Measurements from ENCODE around the gene INHBB.

INHBB gene

GRCh38 chr2:120341977-120342376, 4.0 kb upstream of the INHBB start:
- in situ Hi-C loops (cut with MboI; ENCODE audit: low sequenced_read_pairs): no loop called here

DNA sequence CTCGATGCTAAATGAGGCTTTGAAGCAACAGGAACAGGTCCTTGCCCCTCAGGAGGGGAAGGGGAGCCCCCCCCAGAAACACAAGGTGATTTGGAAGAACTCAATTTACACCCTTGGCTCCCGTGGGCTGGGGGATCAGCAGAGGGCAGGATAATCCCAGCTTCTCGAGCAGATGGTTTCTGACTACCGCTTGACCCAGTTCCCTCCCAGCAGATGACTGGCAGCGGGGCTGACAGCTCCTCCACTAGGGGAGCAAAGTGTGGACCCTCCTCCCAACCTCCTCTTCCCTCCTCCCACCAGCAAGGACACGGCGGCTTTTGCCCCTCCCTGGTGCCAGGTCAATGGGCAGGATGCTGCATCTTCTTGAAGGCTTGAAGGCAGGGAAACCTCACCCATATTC, 3.5 kb upstream of the INHBB start:
- in situ Hi-C loops (cut with MboI; ENCODE audit: low sequenced_read_pairs): no loop called here

DNA sequence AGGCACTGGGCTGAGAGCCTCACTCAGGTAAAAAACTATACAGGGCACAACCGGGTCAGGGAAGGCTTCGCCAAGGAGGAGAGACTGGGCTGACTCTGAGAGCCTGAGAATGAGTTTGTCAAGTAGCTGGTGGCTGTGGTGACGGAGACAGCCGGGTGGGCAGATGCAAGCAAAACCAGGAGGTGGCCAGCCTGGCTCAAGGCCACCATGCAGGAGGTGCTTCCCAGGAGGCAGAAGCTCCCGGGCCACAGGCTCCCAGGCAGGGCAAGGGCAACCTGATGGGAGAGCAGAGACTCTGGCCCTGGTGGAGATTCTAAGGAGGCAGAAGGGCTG, 2.9 kb upstream of the INHBB start:
- in situ Hi-C loops (cut with MboI; ENCODE audit: low sequenced_read_pairs): no loop called here

- in situ Hi-C loops (cut with MboI; ENCODE audit: low sequenced_read_pairs): no loop called here
These were observed 2.4 kb upstream of the INHBB start for GRCh38 chr2:120343433-120344105.

DNA sequence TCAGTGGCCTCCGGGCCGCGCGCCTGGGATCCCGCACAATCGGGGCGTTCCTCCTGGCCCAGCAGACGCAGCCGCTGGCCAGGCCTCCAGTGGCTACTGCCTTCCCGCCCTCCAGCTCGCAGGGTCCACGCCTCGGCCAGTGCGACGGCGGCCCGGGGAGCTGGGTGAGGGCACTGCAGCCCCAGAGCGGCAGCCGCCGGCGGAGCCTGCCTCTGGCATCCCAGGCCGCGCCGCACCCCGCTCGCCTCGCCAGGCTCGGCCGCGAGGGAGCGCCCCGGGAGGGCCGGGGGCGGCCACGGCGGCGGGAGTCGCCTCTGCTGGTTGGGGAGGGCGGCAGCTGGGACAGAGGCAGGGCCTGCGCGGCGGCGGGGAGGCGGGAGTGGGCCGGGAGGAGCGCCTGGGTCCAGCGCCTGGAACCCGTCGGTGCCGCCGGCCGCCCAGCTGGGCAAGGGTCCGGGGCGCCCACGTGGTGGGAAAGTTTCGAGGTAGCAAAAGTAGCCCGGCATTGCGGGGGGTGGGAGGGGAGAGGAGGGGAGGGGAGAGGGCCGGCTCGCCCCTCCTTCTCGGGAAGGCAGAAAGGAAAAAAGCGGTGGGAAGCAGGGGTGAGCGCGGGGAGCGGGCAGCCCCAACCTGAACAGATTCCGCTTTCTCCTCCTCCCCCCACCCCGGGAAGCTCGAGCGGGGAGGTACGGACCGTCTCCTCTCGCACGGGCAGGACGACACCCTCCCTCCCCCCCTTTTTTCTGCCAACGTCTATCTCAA, 1.5 kb upstream of the INHBB start:
- in situ Hi-C loops (cut with MboI; ENCODE audit: low sequenced_read_pairs): no loop called here

DNA sequence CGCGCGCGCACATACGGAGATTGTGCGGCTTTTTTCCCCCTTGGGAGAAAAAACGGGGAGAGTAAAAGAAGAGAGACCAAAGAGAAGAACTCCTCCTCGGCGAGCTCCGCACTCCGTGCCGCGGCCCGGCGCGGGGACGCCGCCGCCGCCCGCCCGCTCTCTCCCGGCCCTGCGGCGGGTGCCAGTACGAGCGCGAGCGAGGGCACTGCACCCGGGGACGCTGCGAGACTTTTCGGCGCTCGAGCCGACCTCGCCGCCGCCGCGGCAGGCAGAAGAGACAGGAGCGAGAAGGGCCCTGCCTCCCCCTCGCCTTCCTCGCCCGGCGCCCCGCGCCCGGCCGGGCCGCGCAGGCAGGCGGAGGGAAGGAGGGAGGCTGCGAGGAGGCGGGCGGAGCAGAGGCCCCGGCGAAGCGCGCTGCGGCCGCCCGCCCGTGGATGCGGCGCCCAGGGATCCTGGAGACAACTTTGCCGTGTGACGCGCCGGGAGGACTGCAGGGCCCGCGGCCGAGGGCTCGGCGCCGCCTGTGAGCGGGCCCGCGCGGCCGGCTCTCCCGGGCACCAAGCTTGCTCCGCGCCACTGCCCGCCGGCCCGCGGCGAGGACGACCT, 857 bp upstream of the INHBB start:
- in situ Hi-C loops (cut with MboI; ENCODE audit: low sequenced_read_pairs): no loop called here

DNA sequence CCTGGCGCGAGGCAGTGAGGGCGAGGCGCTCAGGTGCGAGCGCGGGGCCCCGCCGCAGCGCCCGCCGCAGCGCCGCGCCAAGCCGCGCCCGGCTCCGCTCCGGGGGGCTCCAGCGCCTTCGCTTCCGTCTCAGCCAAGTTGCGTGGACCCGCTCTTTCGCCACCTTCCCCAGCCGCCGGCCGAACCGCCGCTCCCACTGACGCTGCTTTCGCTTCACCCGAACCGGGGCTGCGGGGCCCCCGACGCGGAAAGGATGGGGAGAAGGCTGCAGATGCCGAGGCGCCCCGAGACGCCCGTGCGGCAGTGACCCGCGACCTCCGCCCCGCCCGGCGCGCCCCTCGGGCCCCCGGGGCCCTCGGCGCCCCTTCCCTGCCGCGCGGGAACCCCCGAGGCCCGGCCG, 328 bp upstream of the INHBB start:
- in situ Hi-C loops (cut with MboI; ENCODE audit: low sequenced_read_pairs): no loop called here

DNA sequence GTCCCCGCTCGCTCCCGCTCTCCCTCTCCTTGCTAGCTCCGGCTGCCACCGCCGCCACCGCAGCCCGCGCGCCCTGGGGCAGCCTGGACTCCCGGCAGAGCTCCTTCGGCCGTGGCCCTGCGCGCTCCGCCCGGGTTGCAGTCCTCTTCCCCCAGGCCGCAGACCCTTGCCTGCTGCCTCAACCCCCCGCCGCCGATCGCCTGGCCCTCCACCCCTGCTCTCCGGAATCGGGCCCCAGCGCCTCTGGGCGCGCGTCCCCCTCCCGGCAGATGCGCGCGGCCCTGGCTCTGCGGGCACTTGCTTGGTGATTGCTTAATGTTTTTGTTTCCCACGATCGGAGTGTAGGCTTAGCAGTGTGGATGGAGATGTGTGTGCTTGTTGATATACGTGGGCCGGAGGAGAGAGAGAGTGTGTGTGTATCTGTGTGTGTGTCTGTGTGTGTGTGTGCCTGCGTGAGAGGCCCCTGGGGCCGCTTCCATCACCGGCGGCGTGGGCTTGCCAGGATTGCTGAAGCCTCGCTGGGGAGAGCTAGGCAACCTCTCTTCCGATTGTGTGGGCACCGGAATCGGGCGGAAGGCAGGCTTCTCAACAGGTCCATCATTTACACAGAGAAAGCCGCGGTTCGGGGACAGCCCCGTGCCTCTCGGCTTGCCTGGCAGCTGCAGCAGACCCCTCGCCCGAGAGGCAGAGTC, 877 bp downstream of the INHBB start:
- in situ Hi-C loops (cut with MboI; ENCODE audit: low sequenced_read_pairs): no loop called here

DNA sequence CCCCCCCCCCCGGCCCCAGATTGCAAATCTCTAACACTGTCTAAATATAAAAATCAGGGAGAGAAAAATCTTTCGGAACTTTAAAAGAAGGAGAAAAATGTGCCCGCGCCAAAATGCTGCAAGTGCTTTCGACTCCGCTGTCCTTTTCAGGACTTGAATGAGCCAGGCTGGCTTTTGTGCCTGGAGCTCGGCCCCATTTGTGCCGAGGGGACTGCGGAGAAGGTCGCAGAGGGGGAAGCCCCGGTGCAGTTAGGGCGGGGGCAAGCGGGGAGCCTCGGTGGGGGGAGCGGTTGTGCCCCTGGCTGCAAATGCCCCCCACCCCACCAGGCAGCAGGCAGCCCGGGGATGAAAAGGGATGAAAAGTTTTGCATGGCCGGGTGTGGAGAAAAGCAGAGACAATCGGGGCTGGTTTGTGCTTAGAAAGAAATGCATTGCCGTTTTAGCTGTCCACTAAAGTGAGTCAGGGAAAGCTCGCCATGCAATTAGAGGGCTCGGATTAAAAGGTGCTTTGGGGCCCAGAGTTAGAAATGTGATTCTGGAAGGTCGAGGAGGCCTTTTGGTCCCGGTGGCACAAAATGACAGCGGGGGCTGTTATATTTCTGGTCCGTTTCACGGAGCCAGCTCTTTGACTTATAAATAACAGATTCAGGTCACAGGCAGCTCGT, 1.6 kb downstream of the INHBB start:
- in situ Hi-C loops (cut with MboI; ENCODE audit: low sequenced_read_pairs): no loop called here

- in situ Hi-C loops (cut with MboI; ENCODE audit: low sequenced_read_pairs): no loop called here
These were observed 2.3 kb downstream of the INHBB start for GRCh38 chr2:120348134-120348736.

- in situ Hi-C loops (cut with MboI; ENCODE audit: low sequenced_read_pairs): no loop called here
These were observed 3.0 kb downstream of the INHBB start for GRCh38 chr2:120348737-120349439.

- in situ Hi-C loops (cut with MboI; ENCODE audit: low sequenced_read_pairs): no loop called here
These were observed 3.5 kb downstream of the INHBB start for GRCh38 chr2:120349440-120349921.

DNA sequence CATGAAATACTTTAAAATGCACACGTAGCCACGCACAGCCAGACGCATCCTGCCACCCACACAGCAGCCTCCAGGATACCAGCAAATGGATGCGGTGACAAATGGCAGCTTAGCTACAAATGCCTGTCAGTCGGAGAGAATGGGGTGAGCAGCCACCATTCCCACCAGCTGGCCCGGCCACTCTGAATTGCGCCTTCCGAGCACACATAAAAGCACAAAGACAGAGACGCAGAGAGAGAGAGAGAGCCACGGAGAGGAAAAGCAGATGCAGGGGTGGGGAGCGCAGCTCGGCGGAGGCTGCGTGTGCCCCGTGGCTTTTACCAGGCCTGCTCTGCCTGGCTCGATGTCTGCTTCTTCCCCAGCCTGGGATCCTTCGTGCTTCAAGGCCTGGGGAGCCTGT, 4.1 kb downstream of the INHBB start:
- in situ Hi-C loops (cut with MboI; ENCODE audit: low sequenced_read_pairs): no loop called here

GRCh38 chr2:120350801-120351320, 4.9 kb downstream of the INHBB start:
- in situ Hi-C loops (cut with MboI; ENCODE audit: low sequenced_read_pairs): no loop called here

DNA sequence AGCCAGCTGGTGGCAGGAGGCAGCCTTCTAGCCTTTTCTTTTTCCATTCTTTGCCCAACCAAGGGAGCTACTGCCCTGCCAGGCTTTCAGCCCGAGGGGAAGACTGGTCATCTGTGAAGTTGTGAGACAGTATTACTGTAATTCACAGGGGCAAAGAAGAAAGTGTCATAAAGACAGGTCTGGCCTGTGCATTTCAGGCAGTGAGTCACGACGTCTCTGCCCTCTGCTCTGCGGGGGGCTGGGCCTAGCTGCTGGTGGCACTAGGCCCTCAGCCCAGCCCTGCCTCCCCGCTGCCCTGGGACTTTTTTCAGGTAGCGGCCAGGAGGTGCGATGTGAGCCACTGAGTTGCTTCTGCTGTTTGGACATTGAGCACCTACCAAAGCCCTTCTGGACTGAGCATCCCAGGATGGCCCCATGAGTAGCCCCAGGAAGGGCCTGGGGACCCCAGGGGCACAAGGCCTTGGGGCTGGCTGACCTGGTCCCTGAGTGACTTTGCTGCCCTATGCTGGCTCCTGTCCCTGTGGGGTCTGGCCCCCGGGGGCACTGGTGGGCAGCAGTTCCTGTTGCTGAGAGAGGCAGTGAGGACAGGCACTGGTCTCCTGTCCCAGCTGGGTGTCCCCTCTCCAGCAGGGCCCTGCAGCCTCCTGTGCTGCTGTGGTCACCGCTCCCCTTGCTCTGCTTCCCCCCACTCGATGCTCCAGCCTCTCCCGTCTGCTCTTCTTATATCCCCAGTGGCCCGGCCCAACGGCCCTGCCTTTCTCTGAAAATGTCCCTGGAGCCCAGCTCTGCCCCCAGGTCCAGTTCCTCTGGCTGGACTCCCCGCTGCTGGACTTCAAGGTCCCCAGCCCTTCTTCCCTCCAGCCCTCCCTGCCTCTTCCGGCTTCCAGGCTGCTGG, 7.0 kb downstream of the INHBB start:
- in situ Hi-C loops (cut with MboI; ENCODE audit: low sequenced_read_pairs): no loop called here

DNA sequence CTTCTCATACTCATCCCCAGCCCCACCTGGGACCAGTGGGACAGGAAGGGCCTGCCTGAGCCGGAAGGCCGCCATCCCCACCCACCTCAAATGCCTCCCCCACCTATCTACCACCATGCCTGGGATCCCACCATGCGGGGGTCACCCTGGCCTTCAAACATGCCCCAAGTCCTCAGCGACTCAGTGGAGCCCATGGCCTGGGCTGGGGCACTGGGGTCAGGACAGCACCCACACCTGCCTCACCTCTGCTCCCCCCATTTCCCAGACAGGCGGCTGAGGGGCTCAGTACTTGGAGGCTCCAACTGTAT, 7.6 kb downstream of the INHBB start:
- in situ Hi-C loops (cut with MboI; ENCODE audit: low sequenced_read_pairs): no loop called here

DNA sequence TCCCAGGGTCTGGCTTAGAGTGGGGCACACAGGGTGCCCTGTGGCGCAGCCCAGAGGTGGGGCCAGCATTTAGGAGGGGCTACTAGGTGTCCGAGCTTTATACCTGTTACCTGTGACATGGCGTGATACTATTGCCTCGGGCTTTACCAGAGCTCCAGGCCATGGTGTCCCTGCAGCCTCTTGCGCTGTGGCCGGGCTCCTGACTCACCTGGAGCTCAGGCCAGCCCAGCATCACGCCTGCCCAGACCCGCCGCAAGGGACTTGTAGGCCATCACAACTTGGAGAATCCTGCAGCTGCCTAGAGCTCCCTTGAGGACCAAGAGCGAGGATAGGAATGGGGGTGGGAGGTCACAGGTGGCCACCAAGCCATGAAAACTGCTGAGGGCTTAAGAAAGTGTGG, 8.0 kb downstream of the INHBB start:
- in situ Hi-C loops (cut with MboI; ENCODE audit: low sequenced_read_pairs): no loop called here

GRCh38 chr2:120354467-120354866, 8.5 kb downstream of the INHBB start:
- in situ Hi-C loops (cut with MboI; ENCODE audit: low sequenced_read_pairs): no loop called here
